Glomerular endothelial cell (primary cell): Measurements from ENCODE around the gene PTPRN2. TPM values are rescaled to one million over a fixed set of nuclear protein-coding genes. Genes with fewer than 3 reads are reported as not detected.

Experiments used
- DNase-seq: peaks from one replicate; pipeline ENCODE4 v3.0.0-alpha.2; 2011; ENCODE audit warnings: low read depth, low spot score; ENCODE audit errors: extremely low read depth
- total RNA-seq: library from RNA; depleted of rRNA; stranded (reverse); fragments of >200 nt; gene quantifications from 2 replicates; pipeline ENCODE4 v1.2.3, GENCODE V29; 2015

Gene PTPRN2
- total RNA-seq, 1 donor from 2014 or later: 10.0 TPM

- DNase-seq: no peak
Measured at GRCh38 chr7:157969995-157970394, 617.6 kb downstream of the PTPRN2 start.

GRCh38 chr7:157966490-157966889 is 621.1 kb downstream of the PTPRN2 start:
- no peak for DNase-seq

- DNase-seq: no peak
Measured at GRCh38 chr7:157964521-157964920, 623.1 kb downstream of the PTPRN2 start.

GRCh38 chr7:157964016-157964415 is 623.6 kb downstream of the PTPRN2 start:
- DNase-seq: no peak

GRCh38 chr7:157963526-157963925 is 624.1 kb downstream of the PTPRN2 start:
- DNase-seq: no peak

GRCh38 chr7:157962458-157963306 is 624.9 kb downstream of the PTPRN2 start:
- no peak for DNase-seq

- no peak for DNase-seq
Measured at GRCh38 chr7:157961731-157962457, 625.7 kb downstream of the PTPRN2 start.

- DNase-seq: no peak
Measured at GRCh38 chr7:157955348-157955999, 632.1 kb downstream of the PTPRN2 start.

- DNase-seq: no peak
Measured at GRCh38 chr7:157954901-157955300, 632.7 kb downstream of the PTPRN2 start.

GRCh38 chr7:157952841-157953645 is 634.6 kb downstream of the PTPRN2 start:
- no peak for DNase-seq

GRCh38 chr7:157952050-157952667 is 635.5 kb downstream of the PTPRN2 start:
- no peak for DNase-seq

- DNase-seq: no peak
Measured at GRCh38 chr7:157951300-157952049, 636.1 kb downstream of the PTPRN2 start.

- no peak for DNase-seq
Measured at GRCh38 chr7:157949711-157950110, 637.9 kb downstream of the PTPRN2 start.

GRCh38 chr7:157947504-157947903 is 640.1 kb downstream of the PTPRN2 start:
- no peak for DNase-seq

- no peak for DNase-seq
Measured at GRCh38 chr7:157946398-157947060, 641.1 kb downstream of the PTPRN2 start.

- no peak for DNase-seq
Measured at GRCh38 chr7:157945401-157945800, 642.2 kb downstream of the PTPRN2 start.

- no peak for DNase-seq
Measured at GRCh38 chr7:157944734-157945291, 642.8 kb downstream of the PTPRN2 start.

- no peak for DNase-seq
Measured at GRCh38 chr7:157944051-157944450, 643.6 kb downstream of the PTPRN2 start.

- no peak for DNase-seq
Measured at GRCh38 chr7:157943561-157943960, 644.1 kb downstream of the PTPRN2 start.
